CD4-positive, CD25-positive, alpha-beta regulatory T cell (primary cell): Measurements from ENCODE around the gene CEP170B. TPM values are rescaled to one million over a fixed set of nuclear protein-coding genes. Genes with fewer than 3 reads are reported as not detected.
A peak's percentile ranks its signal among the peaks of the same experiment; 100 is the strongest.
"Not testable (repeated sequence)": the region's sequence is repeated elsewhere in the genome, so short reads cannot be mapped to it uniquely, and the experiment has no call there.

Source experiments
- ATAC-seq, 2 donors: fragments of 150-1000 bp; cut with Tn5 transposase; one replicate each; pipeline ENCODE4 v1.10.0; 2021; ENCODE audit warnings: low read depth in 2 of 2, moderate number of reproducible peaks in 2 of 2, moderate library complexity in 1 of 2
- DNase-seq, 3 donors: peaks; one replicate each; pipeline versions ENCODE4 v3.0.0 to v3.0.0-alpha.2; 2012 to 2022; ENCODE audit warnings: mixed read lengths in 1 of 3
- H3K27ac ChIP-seq: one replicate; pipeline ENCODE4 v1.7.0; 2013; ENCODE audit warnings: mild to moderate bottlenecking, low read length; ENCODE audit not compliant: insufficient read depth, poor library complexity, severe bottlenecking
- H3K27me3 ChIP-seq: one replicate; pipeline ENCODE4 v1.7.0; 2013; ENCODE audit warnings: low read length; ENCODE audit not compliant: control insufficient read depth, insufficient read depth
- H3K36me3 ChIP-seq: one replicate; pipeline ENCODE4 v1.7.0; 2013; ENCODE audit warnings: mild to moderate bottlenecking, low read length, moderate library complexity; ENCODE audit not compliant: control insufficient read depth, insufficient read depth
- H3K4me1 ChIP-seq: 2 replicates; pipeline ENCODE4 v1.7.0; 2013; ENCODE audit warnings: mild to moderate bottlenecking, low read length; ENCODE audit not compliant: insufficient read depth, control insufficient read depth, poor library complexity, severe bottlenecking
- H3K4me3 ChIP-seq: one replicate; pipeline ENCODE4 v1.7.0; 2013; ENCODE audit warnings: low read depth, mild to moderate bottlenecking, low read length, moderate library complexity
- H3K9me3 ChIP-seq, 2 experiments: 1 replicate in 1 of 2; 2 replicates in 1 of 2; pipeline ENCODE4 v1.7.0; 2013; ENCODE audit warnings: low read length in 2 of 2, mild to moderate bottlenecking in 1 of 2, moderate library complexity in 1 of 2; ENCODE audit not compliant: control insufficient read depth in 2 of 2
- H3K27ac Mint-ChIP-seq, 3 donors: one replicate each; pipeline ENCODE4 v1.8.0; 2020 to 2022; ENCODE audit warnings: mild to moderate bottlenecking in 3 of 3, mixed read lengths in 3 of 3, moderate library complexity in 2 of 3
- H3K27me3 Mint-ChIP-seq: one replicate; pipeline ENCODE4 v1.8.0; 2022; ENCODE audit warnings: mild to moderate bottlenecking, mixed read lengths
- H3K36me3 Mint-ChIP-seq: one replicate; pipeline ENCODE4 v1.8.0; 2020; ENCODE audit warnings: mixed read lengths
- H3K4me1 Mint-ChIP-seq, 4 donors: one replicate each; pipeline ENCODE4 v1.8.0; 2020 to 2022; ENCODE audit warnings: mixed read lengths in 4 of 4, mild to moderate bottlenecking in 1 of 4
- H3K4me3 Mint-ChIP-seq, 4 donors: one replicate each; pipeline ENCODE4 v1.8.0; 2020 to 2022; ENCODE audit warnings: mild to moderate bottlenecking in 4 of 4, mixed read lengths in 4 of 4, moderate library complexity in 3 of 4
- H3K9me3 Mint-ChIP-seq, 7 donors: one replicate each; pipeline ENCODE4 v1.8.0; 2020 to 2022; ENCODE audit warnings: mixed read lengths in 7 of 7, mild to moderate bottlenecking in 3 of 7, moderate library complexity in 2 of 7
- polyA plus RNA-seq, 4 donors: library from polyadenylated mRNA; unstranded; fragments of 300-500 nt; fragmentation: Illumina TruSeq; gene quantifications; one replicate each; pipeline ENCODE4 v1.2.3, GENCODE V29; 2021
- total RNA-seq: library from RNA; stranded (reverse); gene quantifications from one replicate; pipeline ENCODE4 v1.2.3, GENCODE V29; 2022

The CEP170B gene
- total and polyA plus RNA-seq, 5 donors from 2014 or later: 0.03 to 3.1 TPM; not detected in 3

DNA sequence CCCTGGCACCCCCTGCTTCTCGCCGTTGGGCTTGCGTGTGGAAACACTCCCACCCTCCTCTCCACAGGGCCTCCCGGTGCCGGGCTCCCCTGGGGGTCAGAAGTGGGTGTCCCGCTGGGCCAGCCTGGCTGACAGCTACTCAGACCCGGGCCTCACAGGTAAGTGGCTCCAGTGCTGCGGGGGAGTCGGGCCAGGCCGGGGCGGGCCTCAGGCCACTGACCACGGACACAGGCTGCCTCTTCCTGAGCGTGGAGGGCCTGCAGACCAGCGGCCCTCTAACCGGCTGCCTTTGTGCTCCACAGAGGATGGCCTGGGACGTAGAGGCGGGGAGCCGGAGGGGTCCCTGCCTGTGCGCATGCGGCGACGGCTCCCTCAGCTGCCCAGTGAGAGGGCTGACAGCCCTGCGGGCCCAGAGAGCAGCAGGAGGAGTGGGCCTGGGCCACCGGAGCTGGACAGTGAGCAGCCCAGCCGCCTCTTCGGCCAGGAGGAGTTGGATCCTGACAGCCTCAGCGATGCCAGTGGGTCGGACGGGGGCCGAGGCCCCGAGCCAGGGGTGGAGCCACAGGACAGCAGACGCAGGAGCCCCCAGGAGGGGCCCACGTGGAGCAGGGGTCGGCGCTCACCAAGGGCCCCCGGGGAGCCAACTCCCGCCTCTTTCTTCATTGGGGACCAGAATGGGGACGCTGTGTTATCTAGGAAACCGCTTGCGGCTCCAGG lies 21.1 kb downstream of the CEP170B start:
- Histone ChIP-seq H3K4me3 (no peak overlapping the region), H3K36me3 (no peaks in the 10 kb centered on the region), H3K27ac (no peak overlapping the region), H3K4me1 (no peaks in the 10 kb centered on the region), H3K27me3 (no peaks in the 10 kb centered on the region), H3K9me3 (no peaks in the 10 kb centered on the region)
- Mint-ChIP-seq H3K27ac (no peak overlapping the region), H3K36me3 (no peaks in the 10 kb centered on the region), H3K4me3 (no peak overlapping the region), H3K27me3 (no peaks in the 10 kb centered on the region), H3K4me1 (no peaks in the 10 kb centered on the region), H3K9me3 (peaks cover 0 to 1% (median 0%) of the 10 kb centered on the region in 7 donors)
- DNase-seq (no peak), ATAC-seq (no peak)

DNA sequence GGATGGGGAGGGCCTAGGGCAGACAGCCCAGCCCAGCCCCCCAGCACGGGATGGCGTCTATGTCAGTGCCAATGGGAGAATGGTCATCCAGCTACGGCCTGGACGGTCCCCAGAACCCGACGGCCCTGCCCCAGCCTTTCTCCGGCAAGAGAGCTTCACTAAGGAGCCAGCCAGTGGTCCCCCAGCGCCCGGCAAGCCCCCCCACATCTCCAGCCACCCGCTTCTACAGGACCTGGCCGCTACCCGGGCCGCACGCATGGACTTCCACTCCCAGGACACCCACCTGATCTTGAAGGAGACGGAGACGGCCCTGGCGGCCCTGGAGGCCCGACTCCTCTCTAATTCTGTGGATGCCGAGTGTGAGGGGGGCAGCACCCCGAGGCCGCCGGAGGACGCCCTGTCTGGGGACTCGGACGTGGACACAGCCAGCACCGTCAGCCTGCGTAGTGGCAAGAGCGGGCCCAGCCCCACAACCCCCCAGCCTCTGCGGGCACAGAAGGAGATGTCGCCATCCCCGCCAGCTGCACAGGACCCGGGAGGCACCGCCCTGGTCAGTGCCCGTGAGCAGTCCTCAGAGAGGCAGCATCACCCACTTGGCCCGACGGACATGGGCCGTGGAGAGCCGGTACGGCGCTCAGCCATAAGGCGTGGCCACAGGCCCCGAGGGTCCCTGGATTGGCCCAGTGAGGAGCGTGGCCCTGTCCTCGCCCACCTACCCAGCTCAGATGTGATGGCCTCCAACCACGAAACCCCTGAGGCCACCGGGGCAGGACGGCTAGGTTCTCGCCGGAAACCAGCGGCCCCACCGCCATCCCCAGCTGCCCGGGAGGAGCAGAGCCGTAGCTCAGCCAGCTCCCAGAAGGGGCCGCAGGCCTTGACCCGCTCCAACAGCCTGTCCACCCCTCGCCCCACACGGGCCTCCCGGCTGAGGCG lies 21.9 kb downstream of the CEP170B start:
- peaks cover 0 to 1% (median 0%) of the 10 kb centered on the region in 7 donors for H3K9me3 Mint-ChIP-seq
- H3K27ac Mint-ChIP-seq: no peak overlapping the region
- ATAC-seq (no peak), DNase-seq (no peak)
- no peaks in the 10 kb centered on the region for H3K4me1 ChIP-seq
- H3K4me3 ChIP-seq: no peak overlapping the region
- H3K4me3 Mint-ChIP-seq: no peak overlapping the region
- H3K36me3 Mint-ChIP-seq: no peaks in the 10 kb centered on the region
- H3K27me3 ChIP-seq: no peaks in the 10 kb centered on the region
- no peaks in the 10 kb centered on the region for H3K4me1 Mint-ChIP-seq
- H3K9me3 ChIP-seq: no peaks in the 10 kb centered on the region
- no peaks in the 10 kb centered on the region for H3K27me3 Mint-ChIP-seq
- H3K27ac ChIP-seq: no peak overlapping the region
- H3K36me3 ChIP-seq: no peaks in the 10 kb centered on the region

- no peak overlapping the region for H3K4me3 Mint-ChIP-seq
- H3K27ac ChIP-seq: no peak overlapping the region
- no peaks in the 10 kb centered on the region for H3K4me1 ChIP-seq
- H3K27ac Mint-ChIP-seq: no peak overlapping the region
- H3K36me3 ChIP-seq: no peaks in the 10 kb centered on the region
- H3K4me3 ChIP-seq: no peak overlapping the region
- no peak for ATAC-seq
- no peaks in the 10 kb centered on the region for H3K9me3 ChIP-seq
- H3K27me3 Mint-ChIP-seq: no peaks in the 10 kb centered on the region
- H3K36me3 Mint-ChIP-seq: no peaks in the 10 kb centered on the region
- no peaks in the 10 kb centered on the region for H3K27me3 ChIP-seq
- no peaks in the 10 kb centered on the region for H3K4me1 Mint-ChIP-seq
- H3K9me3 Mint-ChIP-seq: peaks cover 0 to 1% (median 0%) of the 10 kb centered on the region in 7 donors
- no peak for DNase-seq
Measured at GRCh38 chr14:104887623-104888488, 22.8 kb downstream of the CEP170B start.

DNA sequence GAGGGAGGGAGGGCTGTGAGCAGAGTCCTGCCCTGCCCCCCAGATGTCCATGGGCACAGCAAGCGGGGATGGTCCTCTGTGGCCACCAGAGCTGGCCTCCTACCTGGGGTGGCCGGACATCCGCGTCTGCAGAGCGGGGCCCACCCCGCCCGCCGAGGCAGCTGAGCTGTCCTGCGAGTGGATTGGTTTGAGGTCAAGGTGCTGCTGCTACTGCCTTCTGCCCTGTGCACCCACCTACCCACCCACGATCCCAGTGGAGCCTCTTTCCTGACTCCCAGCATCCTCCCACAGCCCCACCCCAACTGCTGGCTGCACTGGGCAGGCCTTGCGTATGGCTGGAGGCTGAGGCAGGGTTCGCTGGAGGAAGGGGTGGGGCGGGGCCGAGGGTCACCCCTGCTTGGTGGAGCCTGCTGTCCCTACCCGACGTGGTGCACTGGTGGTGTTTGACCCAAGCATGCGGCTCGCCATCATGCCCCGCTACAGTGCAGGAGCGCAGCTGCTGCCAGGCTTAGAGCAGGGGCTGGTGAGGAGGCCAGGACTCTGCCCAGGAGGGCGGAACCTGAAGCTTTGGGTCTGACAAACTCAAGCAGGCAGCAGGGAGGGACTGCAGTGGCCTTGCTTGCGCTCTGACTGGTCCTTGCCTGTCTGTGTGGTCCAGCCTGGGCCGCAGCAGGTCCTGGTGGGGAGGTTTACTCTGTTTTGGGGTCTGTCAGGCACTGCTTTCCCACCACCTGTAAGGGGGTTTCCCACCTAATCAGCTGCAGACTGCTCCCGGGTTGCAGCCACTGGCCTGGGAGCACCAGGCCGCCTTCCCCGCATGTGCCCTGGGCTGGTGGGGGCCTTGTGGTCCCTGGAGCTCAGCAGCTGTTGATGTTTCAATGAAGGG lies 23.7 kb downstream of the CEP170B start:
- Histone ChIP-seq H3K27me3 (no peaks in the 10 kb centered on the region), H3K4me1 (no peaks in the 10 kb centered on the region), H3K27ac (no peak overlapping the region), H3K36me3 (no peaks in the 10 kb centered on the region), H3K9me3 (no peaks in the 10 kb centered on the region), H3K4me3 (no peak overlapping the region)
- Mint-ChIP-seq H3K9me3 (peaks cover 0 to 1% (median 0%) of the 10 kb centered on the region in 7 donors), H3K27me3 (no peaks in the 10 kb centered on the region), H3K36me3 (no peaks in the 10 kb centered on the region), H3K4me1 (no peaks in the 10 kb centered on the region), H3K27ac (no peak overlapping the region), H3K4me3 (no peak overlapping the region)
- ATAC-seq (no peak), DNase-seq (no peak)

DNA sequence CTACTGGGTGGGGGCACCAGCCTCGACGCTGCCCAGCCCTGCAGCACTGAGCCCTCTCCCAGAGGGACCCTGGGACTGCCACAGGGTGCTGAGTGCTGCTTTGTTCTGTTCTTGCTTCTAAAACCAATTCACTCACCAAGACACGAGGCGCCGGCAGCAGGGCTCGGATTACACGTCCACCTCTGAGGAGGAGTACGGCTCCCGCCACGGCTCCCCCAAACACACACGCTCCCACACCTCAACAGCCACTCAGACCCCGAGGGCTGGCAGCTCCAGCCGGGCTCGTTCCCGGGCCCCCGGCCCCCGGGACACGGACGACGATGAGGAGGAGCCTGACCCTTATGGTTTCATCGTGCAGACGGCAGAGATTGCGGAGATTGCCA lies 24.3 kb downstream of the CEP170B start:
- Mint-ChIP-seq H3K36me3 (no peaks in the 10 kb centered on the region), H3K9me3 (peaks cover 0 to 1% (median 0%) of the 10 kb centered on the region in 7 donors), H3K4me1 (no peaks in the 10 kb centered on the region), H3K27ac (no peak overlapping the region), H3K4me3 (no peak overlapping the region), H3K27me3 (no peaks in the 10 kb centered on the region)
- ATAC-seq (no peak), DNase-seq (no peak)
- Histone ChIP-seq H3K36me3 (no peaks in the 10 kb centered on the region), H3K9me3 (no peaks in the 10 kb centered on the region), H3K4me3 (no peak overlapping the region), H3K4me1 (no peaks in the 10 kb centered on the region), H3K27ac (no peak overlapping the region), H3K27me3 (no peaks in the 10 kb centered on the region)

GRCh38 chr14:104890292-104890691 lies 25.2 kb downstream of the CEP170B start:
- not testable (repeated sequence) for H3K9me3 ChIP-seq, H3K36me3 ChIP-seq, DNase-seq, H3K4me3 ChIP-seq, H3K36me3 Mint-ChIP-seq, ATAC-seq, H3K9me3 Mint-ChIP-seq, H3K27ac ChIP-seq, H3K4me3 Mint-ChIP-seq, H3K4me1 Mint-ChIP-seq, H3K4me1 ChIP-seq, H3K27me3 Mint-ChIP-seq, H3K27me3 ChIP-seq, H3K27ac Mint-ChIP-seq

DNA sequence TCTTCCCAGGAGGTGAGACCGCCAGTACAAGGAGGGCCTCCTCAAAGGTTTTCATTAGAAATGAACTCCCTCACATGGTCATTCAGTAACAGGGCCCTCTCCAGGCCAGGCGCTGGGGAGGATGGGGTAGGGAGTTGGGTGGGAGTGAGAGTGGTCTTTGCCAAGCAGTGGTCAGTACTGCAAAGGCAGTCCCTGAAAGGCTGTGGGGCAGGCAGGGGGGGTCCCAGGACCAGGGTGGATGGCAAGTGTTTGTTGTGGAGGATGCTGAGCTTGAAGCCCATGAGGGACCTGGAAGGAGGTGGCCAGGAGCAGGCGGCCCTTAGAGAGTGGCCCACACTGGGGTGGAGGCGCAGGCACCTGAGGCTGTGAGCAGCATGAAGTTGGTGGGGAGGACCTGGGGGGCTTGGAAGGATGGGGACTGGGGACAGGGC lies 26.1 kb downstream of the CEP170B start:
- Mint-ChIP-seq H3K36me3 (no peaks in the 10 kb centered on the region), H3K4me1 (no peaks in the 10 kb centered on the region), H3K27ac (peak overlapping the region in 1 of 3 donors; percentile 71), H3K9me3 (peaks cover 0 to 1% (median 0%) of the 10 kb centered on the region in 7 donors), H3K27me3 (no peaks in the 10 kb centered on the region), H3K4me3 (no peak overlapping the region)
- no peak for ATAC-seq
- Histone ChIP-seq H3K4me3 (no peak overlapping the region), H3K4me1 (no peaks in the 10 kb centered on the region), H3K9me3 (no peaks in the 10 kb centered on the region), H3K36me3 (no peaks in the 10 kb centered on the region), H3K27me3 (no peaks in the 10 kb centered on the region), H3K27ac (no peak overlapping the region)
- no peak for DNase-seq
